ENCODE measurements around the gene MTO1.
"Not testable (repeated sequence)": the region's sequence is repeated elsewhere in the genome, so short reads cannot be mapped to it uniquely, and the experiment has no call there.

Gene MTO1

GRCh38 chr6:73532293-73532692, 70.8 kb downstream of the MTO1 start:
- DNase-seq = no peak

GRCh38 chr6:73534628-73535027, 73.1 kb downstream of the MTO1 start:
- no peak for DNase-seq

- DNase-seq = no peak
Observed at GRCh38 chr6:73537677-73538076, 76.1 kb downstream of the MTO1 start.

- DNase-seq = no peak
Observed at GRCh38 chr6:73538116-73538779, 76.7 kb downstream of the MTO1 start.

- DNase-seq = not testable (repeated sequence)
Observed at GRCh38 chr6:73542481-73542880, 80.9 kb downstream of the MTO1 start.

- no peak for DNase-seq
Observed at GRCh38 chr6:73542891-73543290, 81.4 kb downstream of the MTO1 start.

GRCh38 chr6:73547036-73547435, 85.5 kb downstream of the MTO1 start:
- no peak for DNase-seq

GRCh38 chr6:73548458-73549446, 87.2 kb downstream of the MTO1 start:
- DNase-seq = peak in 1 of 4 experiments; percentile 37

GRCh38 chr6:73551115-73551514, 89.6 kb downstream of the MTO1 start:
- not testable (repeated sequence) for DNase-seq

- not testable (repeated sequence) for DNase-seq
Observed at GRCh38 chr6:73555380-73555949, 93.9 kb downstream of the MTO1 start.

- no peak for DNase-seq
Observed at GRCh38 chr6:73556836-73557235, 95.3 kb downstream of the MTO1 start.

All from suppressor macrophage (primary cell).